LNCaP clone FGC (cell line): ENCODE measurements around the gene OXCT2.

Experiments
- DNase-seq: peaks from one replicate; pipeline ENCODE4 v3.0.0-alpha.2; 2011; ENCODE audit warnings: low read depth
- H3K4me3 ChIP-seq: 2 replicates; pipeline ENCODE4 v1.5.1; 2011; ENCODE audit warnings: mild to moderate bottlenecking, low read depth, low read length, control low read depth
- CTCF ChIP-seq: IDR thresholded peaks from 2 replicates; pipeline ENCODE4 v1.5.1; 2012; ENCODE audit warnings: mild to moderate bottlenecking; ENCODE audit not compliant: control insufficient read depth, insufficient read depth; ENCODE audit errors: extremely low read depth

The OXCT2 gene

GRCh38 chr1:39760074-39761008 lies 10.8 kb downstream of the OXCT2 start:
- no peak for TF ChIP-seq CTCF
- no peak for DNase-seq
- no peak overlapping the region for H3K4me3 ChIP-seq

GRCh38 chr1:39759436-39759726 lies 11.8 kb downstream of the OXCT2 start:
- H3K4me3 ChIP-seq: no peak overlapping the region
- no peak for DNase-seq
- TF ChIP-seq CTCF: no peak

GRCh38 chr1:39758556-39759435 lies 12.4 kb downstream of the OXCT2 start:
- TF ChIP-seq CTCF: no peak
- no peak overlapping the region for H3K4me3 ChIP-seq
- no peak for DNase-seq

GRCh38 chr1:39757501-39757900 lies 13.6 kb downstream of the OXCT2 start:
- no peak overlapping the region for H3K4me3 ChIP-seq
- no peak for TF ChIP-seq CTCF
- DNase-seq: no peak

GRCh38 chr1:39755965-39756659 lies 15.0 kb downstream of the OXCT2 start:
- DNase-seq: no peak
- no peak overlapping the region for H3K4me3 ChIP-seq
- TF ChIP-seq CTCF: no peak

GRCh38 chr1:39754906-39755504 lies 16.1 kb downstream of the OXCT2 start:
- DNase-seq: peak; percentile 14
- no peak for TF ChIP-seq CTCF
- no peak overlapping the region for H3K4me3 ChIP-seq
